ENCODE data around the gene OR6M1.

Gene OR6M1

DNA sequence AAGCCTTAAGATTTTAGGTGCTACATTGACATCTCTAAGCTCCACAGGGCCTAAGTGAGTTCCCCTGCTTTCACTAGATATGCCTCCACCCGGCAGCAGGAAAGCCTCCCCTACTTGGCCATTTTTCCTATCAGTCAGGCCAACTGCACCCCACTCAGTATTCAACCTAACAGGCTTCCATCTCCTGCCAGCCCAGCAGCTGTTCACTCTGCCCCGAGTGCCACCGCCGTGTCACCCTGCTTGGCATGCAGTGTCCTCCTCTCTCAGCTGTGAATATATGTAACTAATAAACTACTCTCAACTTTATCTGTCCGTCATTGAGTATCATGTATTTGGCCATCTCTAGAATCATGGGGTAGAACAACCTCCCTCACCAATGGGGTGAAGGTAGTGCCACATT is 9.0 kb upstream of the OR6M1 start:
- H2BK5ac ChIP-seq (ENCODE audit: low read depth, low read length, poor library complexity) = no peak overlapping the region
- H3K9me3 ChIP-seq (ENCODE audit: insufficient read depth, low read depth, low read length) = no peaks in the 10 kb centered on the region
- no peak overlapping the region for H2AFZ ChIP-seq (ENCODE audit: insufficient read depth, low read length, poor library complexity)
- H4K91ac ChIP-seq (ENCODE audit: low read depth, low read length) = no peak overlapping the region
- H2BK12ac ChIP-seq (ENCODE audit: low read length) = no peak overlapping the region
- no peak overlapping the region for H3K4me3 ChIP-seq (ENCODE audit: low read depth, low read length)
- no peak overlapping the region for H3K4ac ChIP-seq (ENCODE audit: low read depth, low read length)
- no peak for DNase-seq
- no peak overlapping the region for H2BK120ac ChIP-seq (ENCODE audit: insufficient read depth, low read length, poor library complexity)
- WGBS (ENCODE audit: extremely low coverage, insufficient coverage, insufficient read length) = no CpG with 5 or more reads among the region's 5 CpGs
- no peak overlapping the region for H4K12ac ChIP-seq (ENCODE audit: low read depth, low read length)
- H3K79me1 ChIP-seq (ENCODE audit: low read length) = no peaks in the 10 kb centered on the region
- no peak overlapping the region for H2AK5ac ChIP-seq (ENCODE audit: low read length)
- H3K79me2 ChIP-seq (ENCODE audit: control insufficient read depth, insufficient read depth, low read length, poor library complexity) = no peaks in the 10 kb centered on the region
- H3K18ac ChIP-seq (ENCODE audit: low read length) = no peak overlapping the region
- no peak overlapping the region for H3K9ac ChIP-seq (ENCODE audit: low read length)
- no peak overlapping the region for H3K4me2 ChIP-seq (ENCODE audit: low read length)
- H3K4me1 ChIP-seq (ENCODE audit: control insufficient read depth in 1 of 2, insufficient read depth in 2 of 2, low read length in 2 of 2) = no peaks in the 10 kb centered on the region
- H3K14ac ChIP-seq (ENCODE audit: low read length) = no peak overlapping the region
- H3K27ac ChIP-seq (ENCODE audit: low read depth, low read length) = no peak overlapping the region
- no peaks in the 10 kb centered on the region for H3K36me3 ChIP-seq (ENCODE audit: control insufficient read depth in 1 of 2, insufficient read depth in 2 of 2, low read length in 2 of 2)
- H4K8ac ChIP-seq (ENCODE audit: low read depth, low read length) = no peak overlapping the region
- H3K27me3 ChIP-seq (ENCODE audit: insufficient read depth, low read length) = no peaks in the 10 kb centered on the region
- no peak overlapping the region for H3K23ac ChIP-seq (ENCODE audit: low read length)

DNA sequence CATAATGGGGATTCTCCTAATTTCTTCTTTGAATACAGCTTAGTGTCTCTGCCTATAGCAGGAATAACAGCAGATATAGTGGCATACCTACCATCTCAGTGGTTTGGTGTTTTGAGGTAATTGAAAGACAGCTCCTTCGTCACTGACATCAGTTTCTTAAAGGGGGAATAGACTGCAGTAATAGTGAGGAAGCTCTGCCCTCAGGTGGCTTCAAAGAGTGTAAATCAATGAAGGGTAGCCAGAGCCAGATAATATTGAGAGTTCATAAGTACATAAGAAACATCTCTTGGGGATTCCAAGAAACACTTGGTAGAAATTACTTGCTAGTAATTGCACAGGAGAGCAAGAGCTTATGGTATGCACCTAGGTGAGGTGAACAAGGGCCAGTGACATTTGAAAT is 4.4 kb downstream of the OR6M1 start:
- Histone ChIP-seq H3K9me3 (ENCODE audit: insufficient read depth, low read depth, low read length) (no peaks in the 10 kb centered on the region), H2BK5ac (ENCODE audit: low read depth, low read length, poor library complexity) (no peak overlapping the region), H3K79me2 (ENCODE audit: control insufficient read depth, insufficient read depth, low read length, poor library complexity) (no peaks in the 10 kb centered on the region), H2AK5ac (ENCODE audit: low read length) (no peak overlapping the region), H3K9ac (ENCODE audit: low read length) (no peak overlapping the region), H3K79me1 (ENCODE audit: low read length) (no peaks in the 10 kb centered on the region), H3K4ac (ENCODE audit: low read depth, low read length) (no peak overlapping the region), H4K12ac (ENCODE audit: low read depth, low read length) (no peak overlapping the region), H2BK120ac (ENCODE audit: insufficient read depth, low read length, poor library complexity) (no peak overlapping the region), H2BK12ac (ENCODE audit: low read length) (no peak overlapping the region), H2AFZ (ENCODE audit: insufficient read depth, low read length, poor library complexity) (no peak overlapping the region), H4K91ac (ENCODE audit: low read depth, low read length) (no peak overlapping the region), H3K14ac (ENCODE audit: low read length) (no peak overlapping the region), H3K4me1 (ENCODE audit: control insufficient read depth in 1 of 2, insufficient read depth in 2 of 2, low read length in 2 of 2) (no peaks in the 10 kb centered on the region), H4K8ac (ENCODE audit: low read depth, low read length) (no peak overlapping the region), H3K4me2 (ENCODE audit: low read length) (no peak overlapping the region), H3K23ac (ENCODE audit: low read length) (no peak overlapping the region), H3K4me3 (ENCODE audit: low read depth, low read length) (no peak overlapping the region), H3K18ac (ENCODE audit: low read length) (no peak overlapping the region), H3K27ac (ENCODE audit: low read depth, low read length) (no peak overlapping the region), H3K27me3 (ENCODE audit: insufficient read depth, low read length) (no peaks in the 10 kb centered on the region), H3K36me3 (ENCODE audit: control insufficient read depth in 1 of 2, insufficient read depth in 2 of 2, low read length in 2 of 2) (no peaks in the 10 kb centered on the region)
- no peak for DNase-seq
- whole genome bisulfite sequencing (ENCODE audit: extremely low coverage, insufficient coverage, insufficient read length) = no CpG with 5 or more reads among the region's 1 CpG

DNA sequence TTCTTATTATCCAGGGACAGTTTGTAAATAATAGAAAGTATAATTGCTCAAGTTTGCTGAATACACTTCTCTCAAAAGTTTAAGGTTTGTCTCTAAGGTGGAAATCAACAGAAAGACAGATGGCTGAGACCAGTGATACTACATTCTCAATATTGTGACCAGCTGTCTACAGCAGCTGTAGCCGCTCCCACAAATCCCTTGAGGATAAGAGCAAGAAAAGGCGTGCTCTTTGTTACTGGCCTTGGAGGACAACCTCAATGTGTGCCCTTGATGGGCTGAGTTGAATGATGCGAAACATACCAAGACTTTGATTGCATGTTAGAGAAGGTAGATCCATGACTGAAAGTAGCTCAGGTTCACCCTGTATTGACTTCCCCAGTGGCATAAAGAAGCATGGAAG is 6.1 kb downstream of the OR6M1 start:
- Histone ChIP-seq H3K23ac (ENCODE audit: low read length) (no peak overlapping the region), H3K9me3 (ENCODE audit: insufficient read depth, low read depth, low read length) (no peaks in the 10 kb centered on the region), H3K4me1 (ENCODE audit: control insufficient read depth in 1 of 2, insufficient read depth in 2 of 2, low read length in 2 of 2) (no peaks in the 10 kb centered on the region), H3K27me3 (ENCODE audit: insufficient read depth, low read length) (no peaks in the 10 kb centered on the region), H4K8ac (ENCODE audit: low read depth, low read length) (no peak overlapping the region), H2BK120ac (ENCODE audit: insufficient read depth, low read length, poor library complexity) (no peak overlapping the region), H4K91ac (ENCODE audit: low read depth, low read length) (no peak overlapping the region), H3K4ac (ENCODE audit: low read depth, low read length) (no peak overlapping the region), H3K9ac (ENCODE audit: low read length) (no peak overlapping the region), H4K12ac (ENCODE audit: low read depth, low read length) (no peak overlapping the region), H3K79me1 (ENCODE audit: low read length) (no peaks in the 10 kb centered on the region), H3K4me3 (ENCODE audit: low read depth, low read length) (no peak overlapping the region), H3K18ac (ENCODE audit: low read length) (no peak overlapping the region), H3K36me3 (ENCODE audit: control insufficient read depth in 1 of 2, insufficient read depth in 2 of 2, low read length in 2 of 2) (no peaks in the 10 kb centered on the region), H2AFZ (ENCODE audit: insufficient read depth, low read length, poor library complexity) (no peak overlapping the region), H3K14ac (ENCODE audit: low read length) (no peak overlapping the region), H2BK5ac (ENCODE audit: low read depth, low read length, poor library complexity) (no peak overlapping the region), H2BK12ac (ENCODE audit: low read length) (no peak overlapping the region), H3K4me2 (ENCODE audit: low read length) (no peak overlapping the region), H2AK5ac (ENCODE audit: low read length) (no peak overlapping the region), H3K79me2 (ENCODE audit: control insufficient read depth, insufficient read depth, low read length, poor library complexity) (no peaks in the 10 kb centered on the region), H3K27ac (ENCODE audit: low read depth, low read length) (no peak overlapping the region)
- no peak for DNase-seq
- no CpG with 5 or more reads among the region's 3 CpGs for WGBS (ENCODE audit: extremely low coverage, insufficient coverage, insufficient read length)

DNA sequence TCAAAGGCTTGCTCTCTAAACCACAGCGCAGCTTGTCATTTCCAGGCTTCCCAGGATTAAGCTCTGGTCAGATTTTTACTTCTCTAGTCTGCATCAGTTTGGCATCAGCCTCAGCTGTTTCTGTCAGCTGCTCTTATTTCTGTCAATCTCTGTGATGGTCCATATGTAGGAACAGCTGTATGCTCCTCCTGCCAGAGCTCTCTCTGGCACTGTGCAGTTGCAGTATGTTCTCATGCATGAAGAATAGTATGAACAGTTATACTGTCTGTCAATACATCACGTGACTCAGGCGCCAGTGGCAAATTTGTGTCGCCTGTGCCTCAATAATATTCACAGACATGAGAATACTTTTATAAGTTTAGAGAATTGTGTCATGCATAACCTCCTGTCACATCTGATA is 6.7 kb downstream of the OR6M1 start:
- Histone ChIP-seq H4K8ac (ENCODE audit: low read depth, low read length) (no peak overlapping the region), H3K4me1 (ENCODE audit: control insufficient read depth in 1 of 2, insufficient read depth in 2 of 2, low read length in 2 of 2) (no peaks in the 10 kb centered on the region), H3K18ac (ENCODE audit: low read length) (no peak overlapping the region), H2AFZ (ENCODE audit: insufficient read depth, low read length, poor library complexity) (no peak overlapping the region), H4K12ac (ENCODE audit: low read depth, low read length) (no peak overlapping the region), H2BK120ac (ENCODE audit: insufficient read depth, low read length, poor library complexity) (no peak overlapping the region), H2BK5ac (ENCODE audit: low read depth, low read length, poor library complexity) (no peak overlapping the region), H2AK5ac (ENCODE audit: low read length) (no peak overlapping the region), H3K4ac (ENCODE audit: low read depth, low read length) (no peak overlapping the region), H3K79me2 (ENCODE audit: control insufficient read depth, insufficient read depth, low read length, poor library complexity) (no peaks in the 10 kb centered on the region), H3K23ac (ENCODE audit: low read length) (no peak overlapping the region), H3K4me2 (ENCODE audit: low read length) (no peak overlapping the region), H4K91ac (ENCODE audit: low read depth, low read length) (no peak overlapping the region), H3K79me1 (ENCODE audit: low read length) (no peaks in the 10 kb centered on the region), H3K27ac (ENCODE audit: low read depth, low read length) (no peak overlapping the region), H3K36me3 (ENCODE audit: control insufficient read depth in 1 of 2, insufficient read depth in 2 of 2, low read length in 2 of 2) (no peaks in the 10 kb centered on the region), H3K14ac (ENCODE audit: low read length) (no peak overlapping the region), H2BK12ac (ENCODE audit: low read length) (no peak overlapping the region), H3K4me3 (ENCODE audit: low read depth, low read length) (no peak overlapping the region), H3K9me3 (ENCODE audit: insufficient read depth, low read depth, low read length) (no peaks in the 10 kb centered on the region), H3K9ac (ENCODE audit: low read length) (no peak overlapping the region), H3K27me3 (ENCODE audit: insufficient read depth, low read length) (no peaks in the 10 kb centered on the region)
- DNase-seq = no peak
- no CpG with 5 or more reads among the region's 4 CpGs for WGBS (ENCODE audit: extremely low coverage, insufficient coverage, insufficient read length)
